GM18502 (cell line): Measurements from ENCODE around the gene PDCD1LG2.

ENCODE experiments used
- ATAC-seq: cut with Tn5 transposase; IDR thresholded peaks from one replicate; pipeline ENCODE4 v1.9.1; 2021; ENCODE audit warnings: mild to moderate bottlenecking; ENCODE audit not compliant: unreplicated experiment, poor library complexity

The PDCD1LG2 gene

GRCh38 chr9:5592904-5593303 is 82.6 kb downstream of the PDCD1LG2 start:
- ATAC-seq: no peak

- ATAC-seq: peak; percentile 74
Measured at GRCh38 chr9:5593904-5594303, 83.6 kb downstream of the PDCD1LG2 start.

GRCh38 chr9:5596173-5596572 is 85.8 kb downstream of the PDCD1LG2 start:
- no peak for ATAC-seq

- peak; percentile 55 for ATAC-seq
Measured at GRCh38 chr9:5608298-5609225, 98.2 kb downstream of the PDCD1LG2 start.

- no peak for ATAC-seq
Measured at GRCh38 chr9:5609226-5609596, 98.9 kb downstream of the PDCD1LG2 start.

GRCh38 chr9:5610491-5610890 is 100.2 kb downstream of the PDCD1LG2 start:
- no peak for ATAC-seq

GRCh38 chr9:5611321-5612184 is 101.2 kb downstream of the PDCD1LG2 start:
- ATAC-seq: no peak

GRCh38 chr9:5612185-5612530 is 101.8 kb downstream of the PDCD1LG2 start:
- no peak for ATAC-seq

- ATAC-seq: no peak
Measured at GRCh38 chr9:5614192-5614591, 103.9 kb downstream of the PDCD1LG2 start.

GRCh38 chr9:5614985-5615384 is 104.7 kb downstream of the PDCD1LG2 start:
- no peak for ATAC-seq

GRCh38 chr9:5617749-5618148 is 107.4 kb downstream of the PDCD1LG2 start:
- ATAC-seq: peak; percentile 95

GRCh38 chr9:5620494-5620893 is 110.2 kb downstream of the PDCD1LG2 start:
- no peak for ATAC-seq
